A549 (cell line): Measurements from ENCODE around the gene CTNND2.
"Not testable (repeated sequence)": the region's sequence is repeated elsewhere in the genome, so short reads cannot be mapped to it uniquely, and the experiment has no call there.

Experiments used
- CHD4 ChIP-seq: fragments of 200-600 bp; sonication (generic); IDR thresholded peaks from 2 replicates; pipeline ENCODE4 v1.6.1; 2016; ENCODE audit warnings: antibody characterized with exemption, mild to moderate bottlenecking, borderline replicate concordance
- CTCF ChIP-seq: fragments of >200 bp; sonication (Bioruptor Twin); formaldehyde crosslinking; IDR thresholded peaks from 3 replicates; pipeline ENCODE4 v1.5.1; 2016
- JUN ChIP-seq, 2 experiments: fragments of >200 bp; sonication (Bioruptor Twin); formaldehyde crosslinking; IDR thresholded peaks; 2 replicates in 1 of 2; 3 replicates in 1 of 2; pipeline ENCODE4 v1.6.1; 2016 to 2017

GRCh38 chr5:11065723-11066122 lies 838.5 kb downstream of the CTNND2 start:
- not testable (repeated sequence) for TF ChIP-seq CTCF; CHD4; JUN (IDR thresholded peaks at IDR 0.05)
